Endothelial cell of umbilical vein (primary cell): ENCODE results near the gene PIM3. TPM values are rescaled to one million over a fixed set of nuclear protein-coding genes. Genes with fewer than 3 reads are reported as not detected.

Source experiments
- BruUV-seq: library from RNA; stranded (reverse); fragments of 400-500 nt; replicated peaks from 2 replicates; lab custom pipeline; 2021; lab: Mats Ljungman, UMichigan
- CTCF ChIA-PET: fragments of 300-600, 350-600 bp; sonication (Branson Sonifier 250); formaldehyde crosslinking; loops from one replicate; lab custom pipeline; 2021; ENCODE audit warnings: antibody characterized with exemption, inconsistent platforms; lab: Charles Lee
- POLR2A ChIA-PET: fragments of 300-600, 350-600 bp; sonication (Branson Sonifier 250); formaldehyde crosslinking; loops from one replicate; lab custom pipeline; 2021; ENCODE audit warnings: antibody characterized with exemption, inconsistent platforms; lab: Charles Lee
- DNase-seq: peaks from one replicate; pipeline ENCODE4 v3.0.0-alpha.2; 2011; ENCODE audit warnings: low read depth, low spot score
- FAIRE-seq: peaks from 2 replicates; lab custom pipeline; 2011; peaks lifted over from hg19 to GRCh38; lab: Jason Lieb, UNC
- H2AFZ ChIP-seq: 2 replicates; pipeline ENCODE4 v1.6.0; 2012; ENCODE audit warnings: low read depth, low read length, control low read depth, inconsistent platforms
- H3K27ac ChIP-seq: 2 replicates; pipeline ENCODE4 v1.5.1; 2011; ENCODE audit warnings: low read depth, mild to moderate bottlenecking, control low read depth, low read length, moderate library complexity; ENCODE audit not compliant: insufficient read depth
- H3K27me3 ChIP-seq, 2 experiments: 2 replicates each; pipeline versions ENCODE4 v1.6.0 to v1.6.1; 2011; ENCODE audit warnings: low read length in 2 of 2, mixed read lengths in 1 of 2; ENCODE audit not compliant: control insufficient read depth in 2 of 2, insufficient read depth in 2 of 2
- H3K36me3 ChIP-seq, 2 experiments: 2 replicates in 1 of 2; 3 replicates in 1 of 2; pipeline ENCODE4 v1.5.1; 2011; ENCODE audit warnings: low read length in 2 of 2, mild to moderate bottlenecking in 1 of 2, moderate library complexity in 1 of 2; ENCODE audit not compliant: control insufficient read depth in 2 of 2, insufficient read depth in 2 of 2; ENCODE audit errors: extremely low read depth in 1 of 2
- H3K4me1 ChIP-seq: 3 replicates; pipeline ENCODE4 v1.5.1; 2011; ENCODE audit warnings: mild to moderate bottlenecking, low read length; ENCODE audit not compliant: control insufficient read depth, insufficient read depth; ENCODE audit errors: extremely low read depth
- H3K4me2 ChIP-seq: 2 replicates; pipeline ENCODE4 v1.6.1; 2011; ENCODE audit warnings: low read length, control low read depth, mixed read lengths; ENCODE audit not compliant: insufficient read depth
- H3K4me3 ChIP-seq, 3 experiments: fragments of 200-600 bp in 1 of 3; sonication (generic), shearing (Covaris generic) in 1 of 3; replicated peaks in 1 of 3; 2 replicates each; pipeline ENCODE4 v1.5.1; 2011 to 2016; ENCODE audit warnings: control low read depth in 3 of 3, low read length in 3 of 3, mild to moderate bottlenecking in 2 of 3, inconsistent platforms in 1 of 3, low read depth in 1 of 3, moderate library complexity in 1 of 3; ENCODE audit not compliant: insufficient read depth in 1 of 3
- H3K79me2 ChIP-seq: 2 replicates; pipeline ENCODE4 v1.6.0; 2012; ENCODE audit warnings: low read length, inconsistent platforms; ENCODE audit not compliant: control insufficient read depth, insufficient read depth
- H3K9ac ChIP-seq: replicated peaks from 2 replicates; pipeline ENCODE3; 2011; ENCODE audit warnings: low read length, control low read depth; ENCODE audit not compliant: insufficient read depth; ENCODE audit errors: extremely low read depth
- H3K9me1 ChIP-seq: replicated peaks from 3 replicates; pipeline ENCODE4 v1.6.0; 2011; ENCODE audit warnings: mild to moderate bottlenecking, low read length; ENCODE audit not compliant: control insufficient read depth, insufficient read depth; ENCODE audit errors: extremely low read depth
- H3K9me3 ChIP-seq: replicated peaks from 2 replicates; pipeline ENCODE4 v1.5.1; 2012; ENCODE audit warnings: low read length, inconsistent platforms; ENCODE audit not compliant: control insufficient read depth, insufficient read depth
- H4K20me1 ChIP-seq: replicated peaks from 2 replicates; pipeline ENCODE3; 2011; ENCODE audit warnings: mild to moderate bottlenecking, low read length; ENCODE audit not compliant: control insufficient read depth, insufficient read depth; ENCODE audit errors: extremely low read depth
- EZH2 ChIP-seq: IDR thresholded peaks from 2 replicates; pipeline ENCODE4 v1.6.1; 2012; ENCODE audit warnings: borderline replicate concordance, low read depth, mild to moderate bottlenecking, moderate library complexity, low read length, inconsistent platforms; ENCODE audit not compliant: severe bottlenecking
- FOS ChIP-seq: IDR thresholded peaks from 2 replicates; pipeline ENCODE4 v1.6.1; 2011; ENCODE audit warnings: mild to moderate bottlenecking, low read length, moderate library complexity, borderline replicate concordance; ENCODE audit not compliant: insufficient read depth
- GATA2 ChIP-seq: IDR thresholded peaks from 2 replicates; pipeline ENCODE4 v1.7.0; 2011; ENCODE audit warnings: low read depth, mild to moderate bottlenecking, moderate library complexity, mixed read lengths, low read length; ENCODE audit not compliant: insufficient read length, insufficient read depth
- JUN ChIP-seq: IDR thresholded peaks from 2 replicates; pipeline ENCODE4 v1.6.1; 2011; ENCODE audit warnings: borderline replicate concordance, low read depth; ENCODE audit not compliant: insufficient read length, insufficient read depth
- MAX ChIP-seq: IDR thresholded peaks from 2 replicates; pipeline ENCODE4 v1.6.1; 2011; ENCODE audit not compliant: insufficient read depth, insufficient read length
- MYC ChIP-seq: IDR thresholded peaks from one replicate; pipeline ENCODE4 v1.6.1; 2011; ENCODE audit warnings: mild to moderate bottlenecking, low read depth, low read length
- POLR2A ChIP-seq: IDR thresholded peaks from 2 replicates; pipeline ENCODE4 v1.6.1; 2012; ENCODE audit warnings: low read depth, mild to moderate bottlenecking, control low read depth, low read length
- POLR2AphosphoS5 ChIP-seq: IDR thresholded peaks from 2 replicates; pipeline ENCODE4 v1.6.1; 2012; ENCODE audit warnings: low read depth, mild to moderate bottlenecking, control low read depth, low read length, moderate library complexity; ENCODE audit not compliant: insufficient read depth
- dilution Hi-C: fragments of 300-500 bp; cut with MboI; formaldehyde crosslinking; loops from one replicate; pipeline ENCODE4 v1.15.0; 2019; ENCODE audit warnings: low sequenced_read_pairs; ENCODE audit not compliant: extremely low pct_ligation_motif_present
- intact Hi-C: fragments of 100-400 bp; cut with micrococcal nuclease; formaldehyde crosslinking; loops from one replicate; pipeline ENCODE4 v1.10.0; 2022
- polyA plus RNA-seq, 4 experiments: library from polyadenylated mRNA; depleted of rRNA in 3 of 4; stranded (reverse) in 3 of 4; unstranded in 1 of 4; fragments of >200 nt; gene quantifications; 2 replicates each; pipeline versions ENCODE4 v1.2.1 to v1.2.3, GENCODE V29; 2011 to 2012; ENCODE audit warnings: missing spikeins in 1 of 4
- total RNA-seq: library from RNA; stranded (reverse); gene quantifications from 2 replicates; pipeline ENCODE4 v1.2.3, GENCODE V29; 2021
- TF ChIP-seq, protein P1 (sequence below), 2 donors: IDR thresholded peaks; 1 replicate in 1 of 2; 2 replicates in 1 of 2; pipeline ENCODE4 v1.5.1; 2011; ENCODE audit warnings: low read length in 2 of 2, mild to moderate bottlenecking in 2 of 2, moderate library complexity in 2 of 2, control low read depth in 1 of 2, inconsistent platforms in 1 of 2, low read depth in 1 of 2; ENCODE audit not compliant: insufficient read depth in 1 of 2; ENCODE audit errors: extremely low read depth in 1 of 2

The PIM3 gene
- total and polyA plus RNA-seq, 2 donors (not counting 3 experiments of a cell fraction or from before 2014, with no cell fraction given) = 131 to 185 TPM

- Histone ChIP-seq H3K27ac (no peak overlapping the region), H3K27me3 (no peaks in the 10 kb centered on the region), H3K79me2 (peaks cover 6% of the 10 kb centered on the region), H3K4me3 (no peak overlapping the region), H3K4me1 (peaks cover 10% of the 10 kb centered on the region), H3K36me3 (peaks cover 2 to 7% of the 10 kb centered on the region in 2 experiments), H3K4me2 (no peak overlapping the region), H4K20me1 (no peaks in the 10 kb centered on the region), H3K9me1 (no peaks in the 10 kb centered on the region), H3K9ac (no peak overlapping the region), H3K9me3 (no peaks in the 10 kb centered on the region), H2AFZ (no peak overlapping the region)
- BruUV-seq = no TSS peak
- TF ChIP-seq POLR2A = no peak
- TF ChIP-seq, protein P1, sequence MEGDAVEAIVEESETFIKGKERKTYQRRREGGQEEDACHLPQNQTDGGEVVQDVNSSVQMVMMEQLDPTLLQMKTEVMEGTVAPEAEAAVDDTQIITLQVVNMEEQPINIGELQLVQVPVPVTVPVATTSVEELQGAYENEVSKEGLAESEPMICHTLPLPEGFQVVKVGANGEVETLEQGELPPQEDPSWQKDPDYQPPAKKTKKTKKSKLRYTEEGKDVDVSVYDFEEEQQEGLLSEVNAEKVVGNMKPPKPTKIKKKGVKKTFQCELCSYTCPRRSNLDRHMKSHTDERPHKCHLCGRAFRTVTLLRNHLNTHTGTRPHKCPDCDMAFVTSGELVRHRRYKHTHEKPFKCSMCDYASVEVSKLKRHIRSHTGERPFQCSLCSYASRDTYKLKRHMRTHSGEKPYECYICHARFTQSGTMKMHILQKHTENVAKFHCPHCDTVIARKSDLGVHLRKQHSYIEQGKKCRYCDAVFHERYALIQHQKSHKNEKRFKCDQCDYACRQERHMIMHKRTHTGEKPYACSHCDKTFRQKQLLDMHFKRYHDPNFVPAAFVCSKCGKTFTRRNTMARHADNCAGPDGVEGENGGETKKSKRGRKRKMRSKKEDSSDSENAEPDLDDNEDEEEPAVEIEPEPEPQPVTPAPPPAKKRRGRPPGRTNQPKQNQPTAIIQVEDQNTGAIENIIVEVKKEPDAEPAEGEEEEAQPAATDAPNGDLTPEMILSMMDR (IDR thresholded peaks at IDR 0.05; ENCODE audit: extremely low read depth in 1 of 2, insufficient read depth in 1 of 2, low read depth in 1 of 2, low read length in 2 of 2) = no peak
- TF ChIP-seq GATA2 = no peak
- TF ChIP-seq EZH2 = no peak
- TF ChIP-seq MYC = no peak
- no peak for TF ChIP-seq JUN
- no peak for TF ChIP-seq MAX
- TF ChIP-seq POLR2AphosphoS5 = no peak
- TF ChIP-seq FOS = no peak
- FAIRE-seq (no peak), DNase-seq (no peak)
- ChIA-PET CTCF (interaction anchor here (1.6 to 2.1 kb wide), 3 partner anchors 13 to 61 kb away, joined by 5 to 7 read pairs (median 6); no protein-coding TSS in a partner anchor), POLR2A (no interaction called here)
- dilution Hi-C loops = no loop called here
- intact Hi-C loops = loop anchor here (5.0 to 10.0 kb wide), 2 partner anchors 203 to 235 kb away; partner anchors contain the start of gene SELENOO
Observed at GRCh38 chr22:49969751-49970527, 9.4 kb downstream of the PIM3 start.
